ENCODE results near the gene AP1S3. TPM values are rescaled to one million over a fixed set of nuclear protein-coding genes. Genes with fewer than 3 reads are reported as not detected.

AP1S3 gene
- total RNA-seq, 1 experiment from 2014 or later: 66.3 TPM

DNA sequence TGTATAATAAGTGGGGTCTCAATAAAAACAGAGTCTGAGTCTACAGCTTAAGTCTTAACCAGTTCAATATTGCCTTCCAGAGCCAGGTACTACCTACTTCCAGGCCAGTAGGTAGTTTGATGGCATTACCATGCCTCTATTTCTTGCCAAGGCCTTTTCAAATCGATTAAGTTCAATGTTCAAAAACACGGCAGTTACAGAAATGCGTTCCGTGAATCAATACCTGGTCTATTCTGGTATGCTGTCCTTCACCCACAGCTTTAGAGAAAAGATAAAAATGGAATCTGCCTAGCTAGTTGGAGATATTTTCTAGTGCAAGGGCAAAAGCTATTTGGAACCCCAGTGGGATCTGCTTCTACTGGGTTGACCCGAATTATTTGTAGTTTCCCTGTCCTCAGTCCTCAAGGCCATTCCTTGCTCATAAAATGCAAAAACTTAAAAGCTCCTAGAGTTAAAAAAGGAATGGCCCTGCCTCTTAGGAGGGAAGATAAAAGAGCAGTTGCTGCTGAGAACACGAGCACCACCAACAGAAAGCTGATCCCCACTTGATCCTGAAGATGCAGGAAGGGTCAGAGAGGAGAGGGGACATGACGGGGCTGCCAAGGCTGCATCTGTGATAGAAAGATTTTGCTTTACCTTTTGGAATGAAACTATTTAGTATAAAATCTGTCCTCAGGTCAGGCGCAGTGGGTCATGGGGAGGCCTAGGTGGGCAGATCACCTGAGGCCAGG, 125.6 kb downstream of the AP1S3 start:
- Histone ChIP-seq H3K9me3 (ENCODE audit: control insufficient read depth, insufficient read depth, low read depth, low read length) (peaks cover 11% of the 10 kb centered on the region; the same call in 1 of the 2 replicates), H3K27ac (ENCODE audit: low read length) (no peak overlapping the region), H3K27me3 (ENCODE audit: control insufficient read depth, insufficient read depth, low read length) (no peaks in the 10 kb centered on the region), H3K36me3 (ENCODE audit: control insufficient read depth, insufficient read depth, low read length) (no peaks in the 10 kb centered on the region), H3K4me3 (ENCODE audit: low read depth in 2 of 2, low read length in 2 of 2) (no peak overlapping the region), H3K4me1 (ENCODE audit: control insufficient read depth, insufficient read depth, low read length) (no peaks in the 10 kb centered on the region)
- in situ Hi-C loops (cut with HindIII; ENCODE audit: low pct_unique_long_range_greater_than_20kb, low sequenced_read_pairs): no loop called here
- ATAC-seq (no peak), DNase-seq (ENCODE audit: low read depth, low spot score) (no peak)
- POLR2A ChIA-PET: no interaction called here
- no peak for TF ChIP-seq TCF7L2 (IDR thresholded peaks at IDR 0.05; ENCODE audit: low read depth, low read length)
- TF ChIP-seq SIN3A (IDR thresholded peaks at IDR 0.05; ENCODE audit: borderline replicate concordance, insufficient read depth, low read depth, low read length): no peak
- no TSS peak for BruUV-seq (replicated peaks)
- CTCF ChIA-PET: no interaction called here
- intact Hi-C loops (cut with micrococcal nuclease; ENCODE audit: unreplicated experiment): no loop called here

Other genes with a start within 250 kb of the AP1S3 start
- gene SCG2, start 235.2 kb downstream of the AP1S3 start, total RNA-seq (2021; ENCODE audit: unreplicated experiment): 1.7 TPM
- 48.5 TPM for gene WDFY1, start 107.8 kb upstream of the AP1S3 start, total RNA-seq (2021; ENCODE audit: unreplicated experiment)
- gene MRPL44, start 119.9 kb upstream of the AP1S3 start, total RNA-seq (2021; ENCODE audit: unreplicated experiment): 27.8 TPM
- gene SERPINE2, start 201.7 kb upstream of the AP1S3 start, total RNA-seq (2021; ENCODE audit: unreplicated experiment): 3.1 TPM